ENCODE measurements around the gene TRDMT1. TPM values are rescaled to one million over a fixed set of nuclear protein-coding genes. Genes with fewer than 3 reads are reported as not detected.

Gene TRDMT1
- total RNA-seq, 2 experiments from 2014 or later: 10.4 to 12.2 TPM

GRCh38 chr10:17109475-17110207, 91.8 kb downstream of the TRDMT1 start:
- CTCF ChIA-PET (ENCODE audit: unreplicated experiment): no interaction called here
- Histone ChIP-seq H3K27ac (ENCODE audit: low read depth, low read length, poor library complexity, severe bottlenecking) (no peak overlapping the region), H3K4me3 (ENCODE audit: low read depth, low read length, poor library complexity, severe bottlenecking) (no peak overlapping the region), H2AFZ (ENCODE audit: low read length) (no peak overlapping the region), H3K79me2 (ENCODE audit: insufficient read depth, low read depth, low read length) (no peaks in the 10 kb centered on the region), H3K9me2 (ENCODE audit: insufficient read depth, low read length) (no peaks in the 10 kb centered on the region), H3K4me2 (ENCODE audit: low read length) (no peak overlapping the region), H3K9me3 (ENCODE audit: low read length) (no peaks in the 10 kb centered on the region), H3K4me1 (ENCODE audit: insufficient read depth, low read length, poor library complexity, severe bottlenecking) (no peaks in the 10 kb centered on the region), H3K36me3 (ENCODE audit: insufficient read depth, low read length) (no peaks in the 10 kb centered on the region), H4K20me1 (ENCODE audit: insufficient read depth, low read length) (no peaks in the 10 kb centered on the region)
- DNase-seq (ENCODE audit: low spot score): no peak
- intact Hi-C loops (cut with micrococcal nuclease; ENCODE audit: unreplicated experiment): no loop called here
- BruUV-seq (replicated peaks): no TSS peak
- POLR2A ChIA-PET: no interaction called here
- no peak for TF ChIP-seq CTCF (conservative IDR thresholded peaks at IDR 0.05; ENCODE audit: low read length)

GRCh38 chr10:17109046-17109445, 92.4 kb downstream of the TRDMT1 start:
- BruUV-seq (replicated peaks): no TSS peak
- H3K79me2 ChIP-seq (ENCODE audit: insufficient read depth, low read depth, low read length): no peaks in the 10 kb centered on the region
- CTCF ChIA-PET (ENCODE audit: unreplicated experiment): no interaction called here
- no peak for DNase-seq (ENCODE audit: low spot score)
- H3K4me2 ChIP-seq (ENCODE audit: low read length): no peak overlapping the region
- H3K9me2 ChIP-seq (ENCODE audit: insufficient read depth, low read length): no peaks in the 10 kb centered on the region
- no peaks in the 10 kb centered on the region for H4K20me1 ChIP-seq (ENCODE audit: insufficient read depth, low read length)
- no peaks in the 10 kb centered on the region for H3K9me3 ChIP-seq (ENCODE audit: low read length)
- intact Hi-C loops (cut with micrococcal nuclease; ENCODE audit: unreplicated experiment): no loop called here
- no peak overlapping the region for H3K27ac ChIP-seq (ENCODE audit: low read depth, low read length, poor library complexity, severe bottlenecking)
- TF ChIP-seq CTCF (conservative IDR thresholded peaks at IDR 0.05; ENCODE audit: low read length): no peak
- TF ChIP-seq EZH2phosphoT487 (IDR thresholded peaks at IDR 0.05; ENCODE audit: borderline replicate concordance, low read depth, low read length): no peak
- no peak overlapping the region for H3K4me3 ChIP-seq (ENCODE audit: low read depth, low read length, poor library complexity, severe bottlenecking)
- no peaks in the 10 kb centered on the region for H3K36me3 ChIP-seq (ENCODE audit: insufficient read depth, low read length)
- H3K4me1 ChIP-seq (ENCODE audit: insufficient read depth, low read length, poor library complexity, severe bottlenecking): no peaks in the 10 kb centered on the region
- POLR2A ChIA-PET: no interaction called here
- H2AFZ ChIP-seq (ENCODE audit: low read length): no peak overlapping the region

- Histone ChIP-seq H3K9me3 (ENCODE audit: low read length) (no peaks in the 10 kb centered on the region), H3K9me2 (ENCODE audit: insufficient read depth, low read length) (no peaks in the 10 kb centered on the region), H3K27ac (ENCODE audit: low read depth, low read length, poor library complexity, severe bottlenecking) (no peak overlapping the region), H3K4me3 (ENCODE audit: low read depth, low read length, poor library complexity, severe bottlenecking) (no peak overlapping the region), H3K4me2 (ENCODE audit: low read length) (no peak overlapping the region), H3K36me3 (ENCODE audit: insufficient read depth, low read length) (no peaks in the 10 kb centered on the region), H3K4me1 (ENCODE audit: insufficient read depth, low read length, poor library complexity, severe bottlenecking) (no peaks in the 10 kb centered on the region), H4K20me1 (ENCODE audit: insufficient read depth, low read length) (no peaks in the 10 kb centered on the region), H2AFZ (ENCODE audit: low read length) (no peak overlapping the region), H3K79me2 (ENCODE audit: insufficient read depth, low read depth, low read length) (no peaks in the 10 kb centered on the region)
- no TSS peak for BruUV-seq (replicated peaks)
- CTCF ChIA-PET (ENCODE audit: unreplicated experiment): no interaction called here
- DNase-seq (ENCODE audit: low spot score): no peak
- TF ChIP-seq CTCF (conservative IDR thresholded peaks at IDR 0.05; ENCODE audit: low read length) (no peak), EZH2phosphoT487 (IDR thresholded peaks at IDR 0.05; ENCODE audit: borderline replicate concordance, low read depth, low read length) (no peak)
- POLR2A ChIA-PET: no interaction called here
- intact Hi-C loops (cut with micrococcal nuclease; ENCODE audit: unreplicated experiment): no loop called here
Observed at GRCh38 chr10:17106991-17107390, 94.5 kb downstream of the TRDMT1 start.
